HEK293 (cell line): ENCODE results near the gene CXCL12.
A peak's percentile ranks its signal among the peaks of the same experiment; 100 is the strongest.

Experiments used
- BCL11A ChIP-seq: fragments of 450-650 bp; formaldehyde crosslinking; IDR thresholded peaks from 2 replicates; pipeline ENCODE4 v1.5.1; 2016; ENCODE audit warnings: low read depth, missing biosample characterization, missing genetic modification characterization
- RBAK ChIP-seq: fragments of 450-650 bp; formaldehyde crosslinking; IDR thresholded peaks from 2 replicates; pipeline ENCODE4 v1.5.1; 2016; ENCODE audit warnings: missing biosample characterization, missing genetic modification characterization
- SCRT1 ChIP-seq: fragments of 450-650 bp; formaldehyde crosslinking; IDR thresholded peaks from 2 replicates; pipeline ENCODE4 v1.5.1; 2016; ENCODE audit warnings: missing biosample characterization, missing genetic modification characterization, borderline replicate concordance
- SETDB1 ChIP-seq: IDR thresholded peaks from one replicate; pipeline ENCODE4 v1.6.1; 2017; ENCODE audit warnings: mild to moderate bottlenecking, low read length, moderate library complexity, mixed read lengths; ENCODE audit not compliant: insufficient read length
- ZBTB17 ChIP-seq: fragments of 450-650 bp; formaldehyde crosslinking; IDR thresholded peaks from 2 replicates; pipeline ENCODE4 v1.5.1; 2016; ENCODE audit warnings: missing biosample characterization, missing genetic modification characterization
- ZFHX2 ChIP-seq: fragments of 450-650 bp; formaldehyde crosslinking; conservative IDR thresholded peaks from 2 replicates; pipeline ENCODE4 v1.5.1; 2016; ENCODE audit warnings: missing biosample characterization, missing genetic modification characterization
- ZFP69B ChIP-seq: fragments of 450-650 bp; formaldehyde crosslinking; IDR thresholded peaks from 2 replicates; pipeline ENCODE4 v1.5.1; 2016; ENCODE audit warnings: missing biosample characterization, missing genetic modification characterization
- ZIC2 ChIP-seq: fragments of 450-650 bp; formaldehyde crosslinking; IDR thresholded peaks from 2 replicates; pipeline ENCODE4 v1.5.1; 2016; ENCODE audit warnings: missing biosample characterization, missing genetic modification characterization
- ZNF10 ChIP-seq: fragments of 450-650 bp; formaldehyde crosslinking; IDR thresholded peaks from 2 replicates; pipeline ENCODE4 v1.5.1; 2017; ENCODE audit warnings: missing biosample characterization, missing genetic modification characterization
- ZNF211 ChIP-seq: fragments of 450-650 bp; formaldehyde crosslinking; IDR thresholded peaks from 2 replicates; pipeline ENCODE4 v1.5.1; 2016; ENCODE audit warnings: low read depth, missing biosample characterization, missing genetic modification characterization
- ZNF221 ChIP-seq: fragments of 450-650 bp; formaldehyde crosslinking; IDR thresholded peaks from 2 replicates; pipeline ENCODE4 v1.5.1; 2017; ENCODE audit warnings: missing biosample characterization, missing genetic modification characterization, borderline replicate concordance
- ZNF223 ChIP-seq: fragments of 450-650 bp; formaldehyde crosslinking; IDR thresholded peaks from 2 replicates; pipeline ENCODE4 v1.5.1; 2016; ENCODE audit warnings: missing biosample characterization, missing genetic modification characterization
- ZNF292 ChIP-seq: fragments of 450-650 bp; formaldehyde crosslinking; IDR thresholded peaks from 2 replicates; pipeline ENCODE4 v1.5.1; 2016; ENCODE audit warnings: low read depth, missing biosample characterization, missing genetic modification characterization, borderline replicate concordance
- ZNF366 ChIP-seq: fragments of 450-650 bp; formaldehyde crosslinking; conservative IDR thresholded peaks from 2 replicates; pipeline ENCODE4 v1.5.1; 2016; ENCODE audit warnings: missing biosample characterization, missing genetic modification characterization
- ZNF48 ChIP-seq: fragments of 450-650 bp; formaldehyde crosslinking; IDR thresholded peaks from 2 replicates; pipeline ENCODE4 v1.5.1; 2016; ENCODE audit warnings: missing biosample characterization, missing genetic modification characterization
- ZNF501 ChIP-seq: fragments of 450-650 bp; formaldehyde crosslinking; IDR thresholded peaks from 2 replicates; pipeline ENCODE4 v1.5.1; 2016; ENCODE audit warnings: missing biosample characterization, missing genetic modification characterization
- ZNF510 ChIP-seq: fragments of 450-650 bp; formaldehyde crosslinking; IDR thresholded peaks from 2 replicates; pipeline ENCODE4 v1.5.1; 2018; ENCODE audit warnings: mild to moderate bottlenecking, missing genetic modification characterization, missing biosample characterization; ENCODE audit not compliant: insufficient replicate concordance
- ZNF544 ChIP-seq: fragments of 450-650 bp; formaldehyde crosslinking; IDR thresholded peaks from 2 replicates; pipeline ENCODE4 v1.5.0; 2017; ENCODE audit warnings: missing biosample characterization, missing genetic modification characterization
- ZNF561 ChIP-seq: fragments of 450-650 bp; IDR thresholded peaks from 2 replicates; pipeline ENCODE4 v1.5.1; 2018; ENCODE audit warnings: missing biosample characterization, missing genetic modification characterization, borderline replicate concordance
- ZNF596 ChIP-seq: fragments of 450-650 bp; IDR thresholded peaks from 2 replicates; pipeline ENCODE4 v1.5.0; 2018; ENCODE audit warnings: missing biosample characterization, mild to moderate bottlenecking, missing genetic modification characterization, moderate library complexity
- ZNF623 ChIP-seq: fragments of 450-650 bp; formaldehyde crosslinking; IDR thresholded peaks from 2 replicates; pipeline ENCODE4 v1.5.1; 2016; ENCODE audit warnings: missing biosample characterization, missing genetic modification characterization
- ZNF654 ChIP-seq: fragments of 450-650 bp; formaldehyde crosslinking; IDR thresholded peaks from 2 replicates; pipeline ENCODE4 v1.5.1; 2016; ENCODE audit warnings: low read depth, missing biosample characterization, missing genetic modification characterization
- ZNF664 ChIP-seq: fragments of 450-650 bp; formaldehyde crosslinking; IDR thresholded peaks from 2 replicates; pipeline ENCODE4 v1.5.1; 2016; ENCODE audit warnings: missing biosample characterization, missing genetic modification characterization
- ZNF837 ChIP-seq: fragments of 450-650 bp; formaldehyde crosslinking; IDR thresholded peaks from 2 replicates; pipeline ENCODE4 v1.5.1; 2016; ENCODE audit warnings: missing biosample characterization, missing genetic modification characterization
- ZNF843 ChIP-seq: fragments of 450-650 bp; formaldehyde crosslinking; IDR thresholded peaks from 2 replicates; pipeline ENCODE4 v1.5.1; 2016; ENCODE audit warnings: missing biosample characterization, missing genetic modification characterization
- TF ChIP-seq, protein P1 (sequence below): fragments of 450-650 bp; formaldehyde crosslinking; IDR thresholded peaks from 2 replicates; pipeline ENCODE4 v1.5.1; 2017; ENCODE audit warnings: missing biosample characterization, missing genetic modification characterization
- TF ChIP-seq, protein P2 (sequence below): fragments of 450-650 bp; formaldehyde crosslinking; IDR thresholded peaks from 2 replicates; pipeline ENCODE4 v1.5.1; 2016; ENCODE audit warnings: missing biosample characterization, missing genetic modification characterization
- TF ChIP-seq, protein P3 (sequence below): fragments of 450-650 bp; formaldehyde crosslinking; IDR thresholded peaks from 2 replicates; pipeline ENCODE4 v1.5.1; 2016; ENCODE audit warnings: missing biosample characterization, missing genetic modification characterization
- TF ChIP-seq, protein P4 (sequence below): fragments of 450-650 bp; IDR thresholded peaks from 2 replicates; pipeline ENCODE4 v1.5.1; 2018; ENCODE audit warnings: missing biosample characterization, mild to moderate bottlenecking, missing genetic modification characterization
- TF ChIP-seq, protein P5 (sequence below): fragments of 450-650 bp; formaldehyde crosslinking; IDR thresholded peaks from 2 replicates; pipeline ENCODE4 v1.5.1; 2016; ENCODE audit warnings: missing biosample characterization, missing genetic modification characterization
- TF ChIP-seq, protein P6 (sequence below): fragments of 450-650 bp; formaldehyde crosslinking; IDR thresholded peaks from 2 replicates; pipeline ENCODE4 v1.5.1; 2016; ENCODE audit warnings: missing biosample characterization, missing genetic modification characterization

CXCL12 gene

DNA sequence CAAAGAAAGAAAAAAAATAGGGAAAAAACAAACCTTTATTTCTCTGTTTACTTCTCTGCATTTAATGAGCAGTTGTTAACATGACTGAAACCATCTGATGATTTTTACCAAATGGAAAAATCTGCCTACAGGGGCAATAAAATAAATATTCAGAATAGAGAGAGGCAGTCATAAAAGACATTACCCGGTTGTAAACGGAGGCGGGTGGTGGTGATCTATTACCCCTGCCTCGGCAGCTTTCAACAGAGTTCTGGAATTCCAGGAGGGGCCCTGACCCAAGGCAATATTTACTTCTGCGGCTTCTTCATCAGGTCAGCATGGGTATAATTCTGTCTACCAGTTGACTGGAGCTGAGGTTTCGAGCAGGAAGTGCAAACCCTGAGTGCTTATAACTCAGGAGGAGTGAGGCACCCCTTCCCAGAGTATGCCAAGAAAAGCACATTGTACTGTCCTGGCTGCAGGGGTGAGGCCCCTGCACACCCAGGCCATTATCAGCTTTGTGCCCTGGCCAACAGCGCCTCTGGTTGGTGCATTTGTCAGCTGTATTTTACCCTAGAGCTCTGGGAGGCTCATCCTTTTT lies 8.2 kb upstream of the CXCL12 start (continued):
- TF ChIP-seq, protein P1, sequence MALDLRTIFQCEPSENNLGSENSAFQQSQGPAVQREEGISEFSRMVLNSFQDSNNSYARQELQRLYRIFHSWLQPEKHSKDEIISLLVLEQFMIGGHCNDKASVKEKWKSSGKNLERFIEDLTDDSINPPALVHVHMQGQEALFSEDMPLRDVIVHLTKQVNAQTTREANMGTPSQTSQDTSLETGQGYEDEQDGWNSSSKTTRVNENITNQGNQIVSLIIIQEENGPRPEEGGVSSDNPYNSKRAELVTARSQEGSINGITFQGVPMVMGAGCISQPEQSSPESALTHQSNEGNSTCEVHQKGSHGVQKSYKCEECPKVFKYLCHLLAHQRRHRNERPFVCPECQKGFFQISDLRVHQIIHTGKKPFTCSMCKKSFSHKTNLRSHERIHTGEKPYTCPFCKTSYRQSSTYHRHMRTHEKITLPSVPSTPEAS (tag by site-specific recombination), result no peak
- TF ChIP-seq ZNF623 (no peak), ZNF510 (tag by site-specific recombination) (no peak), ZNF292 (tag by site-specific recombination) (no peak), ZFP69B (tag by site-specific recombination) (no peak), ZNF596 (tag by site-specific recombination) (peak; percentile 62; the same call in 1 of the 2 replicates), ZNF48 (tag by site-specific recombination) (no peak), ZNF544 (tag by site-specific recombination) (no peak), ZNF561 (tag by site-specific recombination) (peak; percentile 61; the same call in 1 of the 2 replicates), ZNF501 (no peak), ZNF366 (no peak), ZNF837 (tag by site-specific recombination) (no peak), ZNF223 (tag by site-specific recombination) (no peak), SCRT1 (tag by site-specific recombination) (peak; percentile 33; the same call in 1 of the 2 replicates), ZNF654 (tag by site-specific recombination) (no peak), ZFHX2 (peak; percentile 70), BCL11A (no peak), ZNF664 (tag by site-specific recombination) (peak; percentile 53; the same call in 1 of the 2 replicates), ZIC2 (tag by site-specific recombination) (peak; percentile 59), ZNF211 (tag by site-specific recombination) (no peak), ZBTB17 (tag by site-specific recombination) (no peak), SETDB1 (no peak), ZNF10 (tag by site-specific recombination) (no peak), ZNF221 (tag by site-specific recombination) (no peak), ZNF843 (tag by site-specific recombination) (peak; percentile 85), RBAK (tag by site-specific recombination) (no peak)
- TF ChIP-seq, protein P2, sequence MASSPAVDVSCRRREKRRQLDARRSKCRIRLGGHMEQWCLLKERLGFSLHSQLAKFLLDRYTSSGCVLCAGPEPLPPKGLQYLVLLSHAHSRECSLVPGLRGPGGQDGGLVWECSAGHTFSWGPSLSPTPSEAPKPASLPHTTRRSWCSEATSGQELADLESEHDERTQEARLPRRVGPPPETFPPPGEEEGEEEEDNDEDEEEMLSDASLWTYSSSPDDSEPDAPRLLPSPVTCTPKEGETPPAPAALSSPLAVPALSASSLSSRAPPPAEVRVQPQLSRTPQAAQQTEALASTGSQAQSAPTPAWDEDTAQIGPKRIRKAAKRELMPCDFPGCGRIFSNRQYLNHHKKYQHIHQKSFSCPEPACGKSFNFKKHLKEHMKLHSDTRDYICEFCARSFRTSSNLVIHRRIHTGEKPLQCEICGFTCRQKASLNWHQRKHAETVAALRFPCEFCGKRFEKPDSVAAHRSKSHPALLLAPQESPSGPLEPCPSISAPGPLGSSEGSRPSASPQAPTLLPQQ (tag by site-specific recombination), result no peak
- TF ChIP-seq, protein P3, sequence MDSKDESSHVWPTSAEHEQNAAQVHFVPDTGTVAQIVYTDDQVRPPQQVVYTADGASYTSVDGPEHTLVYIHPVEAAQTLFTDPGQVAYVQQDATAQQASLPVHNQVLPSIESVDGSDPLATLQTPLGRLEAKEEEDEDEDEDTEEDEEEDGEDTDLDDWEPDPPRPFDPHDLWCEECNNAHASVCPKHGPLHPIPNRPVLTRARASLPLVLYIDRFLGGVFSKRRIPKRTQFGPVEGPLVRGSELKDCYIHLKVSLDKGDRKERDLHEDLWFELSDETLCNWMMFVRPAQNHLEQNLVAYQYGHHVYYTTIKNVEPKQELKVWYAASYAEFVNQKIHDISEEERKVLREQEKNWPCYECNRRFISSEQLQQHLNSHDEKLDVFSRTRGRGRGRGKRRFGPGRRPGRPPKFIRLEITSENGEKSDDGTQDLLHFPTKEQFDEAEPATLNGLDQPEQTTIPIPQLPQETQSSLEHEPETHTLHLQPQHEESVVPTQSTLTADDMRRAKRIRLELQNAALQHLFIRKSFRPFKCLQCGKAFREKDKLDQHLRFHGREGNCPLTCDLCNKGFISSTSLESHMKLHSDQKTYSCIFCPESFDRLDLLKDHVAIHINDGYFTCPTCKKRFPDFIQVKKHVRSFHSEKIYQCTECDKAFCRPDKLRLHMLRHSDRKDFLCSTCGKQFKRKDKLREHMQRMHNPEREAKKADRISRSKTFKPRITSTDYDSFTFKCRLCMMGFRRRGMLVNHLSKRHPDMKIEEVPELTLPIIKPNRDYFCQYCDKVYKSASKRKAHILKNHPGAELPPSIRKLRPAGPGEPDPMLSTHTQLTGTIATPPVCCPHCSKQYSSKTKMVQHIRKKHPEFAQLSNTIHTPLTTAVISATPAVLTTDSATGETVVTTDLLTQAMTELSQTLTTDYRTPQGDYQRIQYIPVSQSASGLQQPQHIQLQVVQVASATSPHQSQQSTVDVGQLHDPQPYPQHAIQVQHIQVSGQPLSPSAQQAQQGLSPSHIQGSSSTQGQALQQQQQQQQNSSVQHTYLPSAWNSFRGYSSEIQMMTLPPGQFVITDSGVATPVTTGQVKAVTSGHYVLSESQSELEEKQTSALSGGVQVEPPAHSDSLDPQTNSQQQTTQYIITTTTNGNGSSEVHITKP (tag by site-specific recombination), result no peak
- TF ChIP-seq, protein P4, sequence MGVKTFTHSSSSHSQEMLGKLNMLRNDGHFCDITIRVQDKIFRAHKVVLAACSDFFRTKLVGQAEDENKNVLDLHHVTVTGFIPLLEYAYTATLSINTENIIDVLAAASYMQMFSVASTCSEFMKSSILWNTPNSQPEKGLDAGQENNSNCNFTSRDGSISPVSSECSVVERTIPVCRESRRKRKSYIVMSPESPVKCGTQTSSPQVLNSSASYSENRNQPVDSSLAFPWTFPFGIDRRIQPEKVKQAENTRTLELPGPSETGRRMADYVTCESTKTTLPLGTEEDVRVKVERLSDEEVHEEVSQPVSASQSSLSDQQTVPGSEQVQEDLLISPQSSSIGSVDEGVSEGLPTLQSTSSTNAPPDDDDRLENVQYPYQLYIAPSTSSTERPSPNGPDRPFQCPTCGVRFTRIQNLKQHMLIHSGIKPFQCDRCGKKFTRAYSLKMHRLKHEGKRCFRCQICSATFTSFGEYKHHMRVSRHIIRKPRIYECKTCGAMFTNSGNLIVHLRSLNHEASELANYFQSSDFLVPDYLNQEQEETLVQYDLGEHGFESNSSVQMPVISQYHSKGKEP (tag by site-specific recombination), result peak; percentile 14; the same call in 1 of the 2 replicates
- TF ChIP-seq, protein P5, sequence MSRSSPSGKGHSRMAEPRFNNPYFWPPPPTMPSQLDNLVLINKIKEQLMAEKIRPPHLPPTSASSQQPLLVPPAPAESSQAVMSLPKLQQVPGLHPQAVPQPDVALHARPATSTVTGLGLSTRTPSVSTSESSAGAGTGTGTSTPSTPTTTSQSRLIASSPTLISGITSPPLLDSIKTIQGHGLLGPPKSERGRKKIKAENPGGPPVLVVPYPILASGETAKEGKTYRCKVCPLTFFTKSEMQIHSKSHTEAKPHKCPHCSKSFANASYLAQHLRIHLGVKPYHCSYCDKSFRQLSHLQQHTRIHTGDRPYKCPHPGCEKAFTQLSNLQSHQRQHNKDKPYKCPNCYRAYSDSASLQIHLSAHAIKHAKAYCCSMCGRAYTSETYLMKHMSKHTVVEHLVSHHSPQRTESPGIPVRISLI (tag by site-specific recombination), result no peak
- TF ChIP-seq, protein P6, sequence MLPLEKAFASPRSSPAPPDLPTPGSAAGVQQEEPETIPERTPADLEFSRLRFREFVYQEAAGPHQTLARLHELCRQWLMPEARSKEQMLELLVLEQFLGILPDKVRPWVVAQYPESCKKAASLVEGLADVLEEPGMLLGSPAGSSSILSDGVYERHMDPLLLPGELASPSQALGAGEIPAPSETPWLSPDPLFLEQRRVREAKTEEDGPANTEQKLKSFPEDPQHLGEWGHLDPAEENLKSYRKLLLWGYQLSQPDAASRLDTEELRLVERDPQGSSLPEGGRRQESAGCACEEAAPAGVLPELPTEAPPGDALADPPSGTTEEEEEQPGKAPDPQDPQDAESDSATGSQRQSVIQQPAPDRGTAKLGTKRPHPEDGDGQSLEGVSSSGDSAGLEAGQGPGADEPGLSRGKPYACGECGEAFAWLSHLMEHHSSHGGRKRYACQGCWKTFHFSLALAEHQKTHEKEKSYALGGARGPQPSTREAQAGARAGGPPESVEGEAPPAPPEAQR (tag by site-specific recombination), result no peak
